Keratinocyte (primary cell): ENCODE measurements around the gene VMP1.

ENCODE experiments used
- EZH2 ChIP-seq: IDR thresholded peaks from one replicate; pipeline ENCODE4 v1.6.1; 2012; ENCODE audit warnings: inconsistent platforms, mild to moderate bottlenecking, low read length, moderate library complexity
- TF ChIP-seq, protein P1 (sequence below), 3 experiments: IDR thresholded peaks in 1 of 3; conservative IDR thresholded peaks in 1 of 3; optimal IDR thresholded peaks in 1 of 3; 2 replicates in 2 of 3; 3 replicates in 1 of 3; pipeline versions ENCODE3 to v1.5.1; 2011; ENCODE audit warnings: low read length in 3 of 3, mild to moderate bottlenecking in 3 of 3, moderate library complexity in 2 of 3, control low read depth in 1 of 3, inconsistent platforms in 1 of 3; ENCODE audit not compliant: insufficient read depth in 2 of 3; ENCODE audit errors: extremely low read depth in 1 of 3

DNA sequence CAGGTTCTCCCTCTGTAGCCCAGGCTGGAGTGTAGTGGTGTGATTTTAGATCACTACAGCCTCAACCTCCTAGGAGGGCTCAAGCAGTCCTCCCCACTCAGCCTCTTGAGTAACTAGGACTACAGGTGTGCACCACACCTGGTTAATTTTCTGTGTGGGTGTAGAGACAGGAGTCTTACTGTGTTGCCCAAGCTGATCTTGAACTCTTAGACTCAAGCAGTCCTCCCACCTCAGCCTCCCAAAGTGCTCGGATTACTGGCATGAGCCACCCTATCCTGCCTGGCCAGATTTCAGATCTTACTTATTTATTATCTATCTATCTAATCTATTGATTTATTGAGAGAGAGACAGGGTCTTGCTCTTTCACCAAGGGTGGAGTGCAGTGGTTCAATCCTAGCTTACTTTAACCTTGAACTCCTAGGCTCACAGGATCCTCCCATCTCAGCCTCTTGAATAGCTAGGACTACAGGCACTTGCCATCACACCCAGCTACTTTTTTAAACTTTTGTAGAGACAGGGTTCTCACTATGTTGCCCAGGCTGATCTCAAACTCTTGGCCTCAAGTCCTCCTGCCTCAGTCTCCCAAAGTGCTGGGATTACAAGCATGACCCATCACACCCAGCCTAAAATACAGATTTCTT lies 123.5 kb downstream of the VMP1 start:
- TF ChIP-seq, protein P1, sequence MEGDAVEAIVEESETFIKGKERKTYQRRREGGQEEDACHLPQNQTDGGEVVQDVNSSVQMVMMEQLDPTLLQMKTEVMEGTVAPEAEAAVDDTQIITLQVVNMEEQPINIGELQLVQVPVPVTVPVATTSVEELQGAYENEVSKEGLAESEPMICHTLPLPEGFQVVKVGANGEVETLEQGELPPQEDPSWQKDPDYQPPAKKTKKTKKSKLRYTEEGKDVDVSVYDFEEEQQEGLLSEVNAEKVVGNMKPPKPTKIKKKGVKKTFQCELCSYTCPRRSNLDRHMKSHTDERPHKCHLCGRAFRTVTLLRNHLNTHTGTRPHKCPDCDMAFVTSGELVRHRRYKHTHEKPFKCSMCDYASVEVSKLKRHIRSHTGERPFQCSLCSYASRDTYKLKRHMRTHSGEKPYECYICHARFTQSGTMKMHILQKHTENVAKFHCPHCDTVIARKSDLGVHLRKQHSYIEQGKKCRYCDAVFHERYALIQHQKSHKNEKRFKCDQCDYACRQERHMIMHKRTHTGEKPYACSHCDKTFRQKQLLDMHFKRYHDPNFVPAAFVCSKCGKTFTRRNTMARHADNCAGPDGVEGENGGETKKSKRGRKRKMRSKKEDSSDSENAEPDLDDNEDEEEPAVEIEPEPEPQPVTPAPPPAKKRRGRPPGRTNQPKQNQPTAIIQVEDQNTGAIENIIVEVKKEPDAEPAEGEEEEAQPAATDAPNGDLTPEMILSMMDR (optimal IDR thresholded peaks at IDR 0.05 in 1 of 3, IDR thresholded peaks at IDR 0.05 in 1 of 3, conservative IDR thresholded peaks at IDR 0.05 in 1 of 3; ENCODE audit: extremely low read depth in 1 of 3, insufficient read depth in 2 of 3, low read length in 3 of 3): no peak
- no peak for TF ChIP-seq EZH2
